HG02973 (cell line): ENCODE results near the gene LEMD1.
"Not testable (repeated sequence)": the region's sequence is repeated elsewhere in the genome, so short reads cannot be mapped to it uniquely, and the experiment has no call there.

Source experiments
- ATAC-seq: cut with Tn5 transposase; IDR thresholded peaks from one replicate; pipeline ENCODE4 v1.9.1; 2021; ENCODE audit warnings: moderate library complexity; ENCODE audit not compliant: unreplicated experiment

LEMD1 gene

DNA sequence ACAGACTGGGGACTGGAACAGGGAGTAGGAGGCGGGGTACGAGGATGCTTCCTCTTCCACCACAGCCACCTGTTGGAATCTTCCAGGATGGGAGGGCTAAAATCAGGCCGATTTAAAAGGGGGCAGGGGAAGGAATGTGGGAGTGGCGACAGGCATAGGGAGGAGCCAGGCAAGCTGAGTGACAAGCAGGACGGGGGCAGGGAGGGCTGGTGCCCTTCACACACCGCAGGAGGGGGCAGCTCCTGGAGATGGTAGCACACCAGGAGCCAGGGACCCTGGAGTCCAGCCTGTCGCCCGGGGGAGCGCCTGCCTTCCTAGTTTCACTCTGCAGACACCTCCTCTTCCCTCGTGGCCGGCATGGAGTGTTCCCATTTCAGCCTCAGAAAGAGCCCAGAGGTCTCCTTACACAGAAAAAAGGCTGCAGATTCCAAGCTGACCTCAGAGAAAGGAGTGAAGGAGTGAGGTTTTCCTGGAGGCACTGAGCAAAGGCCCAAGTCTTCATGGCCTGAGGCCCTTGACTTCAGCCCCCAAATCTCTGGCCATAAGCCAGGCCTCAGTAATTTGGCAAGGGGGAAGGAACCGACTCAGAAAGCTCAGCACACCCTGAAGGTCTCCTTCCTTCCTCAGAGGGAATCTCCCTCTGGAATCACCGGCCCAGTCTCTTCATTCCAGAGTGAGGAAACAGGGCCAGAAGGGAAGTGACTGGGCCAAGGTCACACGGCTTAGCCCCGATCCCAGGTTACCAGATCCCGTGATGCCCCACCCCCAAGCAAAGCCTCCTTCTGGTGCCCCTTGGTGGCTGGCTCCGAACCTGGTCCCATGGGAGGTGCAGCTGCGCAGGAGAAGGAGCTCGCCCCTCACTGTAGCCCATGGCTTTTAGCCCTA is 25.8 kb upstream of the LEMD1 start:
- ATAC-seq = no peak

DNA sequence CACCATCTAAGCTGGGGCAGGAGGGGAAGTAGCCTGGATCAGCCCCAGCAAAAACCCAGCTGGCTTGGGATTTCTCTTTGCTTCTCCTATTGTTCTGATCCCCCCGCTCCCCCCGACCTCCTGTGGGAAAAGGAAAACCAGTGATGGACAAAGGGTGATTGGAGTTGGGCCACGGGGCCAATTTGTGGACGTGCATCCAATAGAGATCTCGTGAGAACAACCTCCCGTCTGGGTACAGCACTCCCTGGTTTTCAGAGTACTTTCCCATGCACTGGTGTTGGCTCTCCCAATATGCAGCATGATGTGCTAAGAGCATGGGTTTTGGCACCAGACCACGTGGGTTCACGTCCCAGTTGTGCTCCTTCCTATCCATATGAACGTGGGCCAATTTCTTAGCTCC is 25.0 kb upstream of the LEMD1 start:
- no peak for ATAC-seq

DNA sequence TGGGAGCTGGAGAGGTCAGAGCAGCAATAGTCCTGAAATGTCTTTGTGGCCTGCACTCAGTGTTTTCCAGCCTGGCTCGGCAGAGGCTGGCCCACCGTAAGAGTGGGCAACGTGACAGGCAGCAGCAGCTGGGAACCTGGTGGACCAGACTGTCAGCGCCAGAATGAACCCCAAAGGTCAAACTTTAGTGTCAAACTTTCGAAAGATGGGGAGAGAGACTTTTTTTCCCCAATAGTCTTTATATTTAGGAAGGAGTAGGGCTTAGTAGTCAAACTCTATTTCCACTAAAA is 23.7 kb upstream of the LEMD1 start:
- no peak for ATAC-seq

DNA sequence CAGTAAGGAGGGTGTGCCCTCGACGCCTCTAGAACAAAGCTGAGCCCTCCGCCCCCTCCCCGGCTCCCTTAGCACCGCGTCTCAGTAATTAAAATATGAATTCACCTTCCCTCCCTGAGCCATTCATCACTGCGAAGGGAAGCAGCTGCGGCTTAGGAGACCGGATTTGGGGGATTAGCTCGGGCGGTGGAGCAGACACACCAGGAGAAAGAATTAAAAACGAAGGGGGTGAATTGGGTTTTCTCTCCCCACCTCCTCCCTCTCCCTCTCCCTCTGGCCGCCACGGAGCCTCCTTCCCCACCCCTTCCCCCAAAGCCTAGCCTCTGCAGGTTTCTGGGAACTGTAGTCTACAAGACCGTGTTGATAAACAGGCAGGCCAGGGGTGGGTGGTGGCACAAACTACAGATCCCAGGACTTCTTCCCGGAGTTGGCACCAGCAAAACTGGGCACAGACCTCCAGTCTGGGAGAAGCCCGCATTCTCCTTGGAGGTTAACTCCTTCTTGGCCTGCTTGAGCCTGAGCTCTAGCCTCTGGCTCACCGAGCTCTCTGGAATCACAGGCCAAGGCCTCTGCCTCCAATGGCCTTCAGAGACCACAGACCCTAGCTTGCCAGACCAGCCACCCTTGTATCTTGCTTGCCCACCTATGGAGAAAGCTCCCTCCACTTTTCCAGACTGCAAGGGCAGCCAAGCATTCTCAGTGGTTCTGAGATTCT is 23.2 kb upstream of the LEMD1 start:
- no peak for ATAC-seq

DNA sequence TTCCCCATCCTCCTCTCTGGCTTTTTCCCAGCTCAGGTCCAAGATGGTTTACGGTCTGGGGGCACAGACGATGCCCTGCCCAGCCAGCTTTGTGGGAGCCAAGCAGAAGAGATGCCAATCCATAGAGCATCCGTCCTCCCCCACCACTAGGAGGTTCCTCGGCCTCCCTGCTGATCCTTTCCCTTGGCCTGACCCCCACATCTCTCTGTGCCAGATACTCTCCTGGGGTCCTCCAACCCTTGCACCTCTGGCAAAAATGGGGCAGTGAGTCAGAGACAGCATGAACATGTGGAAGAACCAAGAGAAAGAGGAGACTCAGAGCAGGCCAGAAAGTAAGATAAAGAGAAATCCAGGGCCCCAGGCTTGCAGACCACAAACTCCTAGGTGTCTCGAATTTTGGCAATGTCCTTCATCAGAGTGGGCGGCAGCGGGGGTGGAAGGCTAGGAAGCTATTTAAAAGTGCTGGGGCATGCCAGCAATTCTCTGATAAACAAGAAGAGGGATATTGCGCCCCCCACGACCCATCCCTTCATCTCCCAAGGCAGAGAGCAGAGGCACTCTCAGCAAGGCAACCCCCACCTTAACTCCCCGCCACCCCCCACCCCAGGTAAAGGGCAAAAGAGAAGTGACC is 22.6 kb upstream of the LEMD1 start:
- ATAC-seq = no peak

DNA sequence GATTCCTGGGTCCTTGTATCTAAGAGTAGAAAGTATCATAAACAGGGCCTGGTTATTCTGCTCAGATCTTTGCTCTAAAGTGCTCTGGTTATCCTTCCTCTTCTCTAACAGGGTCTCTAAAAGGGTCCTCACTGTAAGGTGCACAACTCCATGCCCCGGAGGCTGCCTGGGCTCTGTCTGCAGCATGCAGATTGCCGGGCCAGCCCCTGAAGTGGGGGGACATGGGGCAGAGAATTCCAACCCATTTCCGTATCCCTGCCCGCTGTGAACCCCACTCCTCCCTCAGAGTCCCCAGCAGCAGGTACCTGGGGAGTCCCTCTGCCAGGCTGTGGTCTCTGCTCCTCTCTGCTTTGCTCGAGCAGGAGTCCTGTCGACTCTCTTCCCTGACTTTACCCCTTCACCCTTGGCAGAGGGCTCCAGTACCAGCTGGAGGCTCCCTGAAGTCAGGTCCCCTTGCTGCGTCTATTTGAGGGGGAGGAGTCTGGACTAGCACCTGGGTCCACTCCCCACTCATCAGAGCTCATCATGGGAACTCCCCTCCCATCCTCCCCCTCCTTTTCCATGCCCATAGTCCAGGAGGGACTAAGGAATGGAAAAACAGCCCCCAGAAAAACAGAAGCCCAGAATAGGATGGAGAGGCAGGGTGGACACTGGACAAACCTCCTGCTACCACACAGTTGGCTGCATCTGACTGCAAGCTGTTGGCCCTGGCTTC is 21.9 kb upstream of the LEMD1 start:
- ATAC-seq = no peak

DNA sequence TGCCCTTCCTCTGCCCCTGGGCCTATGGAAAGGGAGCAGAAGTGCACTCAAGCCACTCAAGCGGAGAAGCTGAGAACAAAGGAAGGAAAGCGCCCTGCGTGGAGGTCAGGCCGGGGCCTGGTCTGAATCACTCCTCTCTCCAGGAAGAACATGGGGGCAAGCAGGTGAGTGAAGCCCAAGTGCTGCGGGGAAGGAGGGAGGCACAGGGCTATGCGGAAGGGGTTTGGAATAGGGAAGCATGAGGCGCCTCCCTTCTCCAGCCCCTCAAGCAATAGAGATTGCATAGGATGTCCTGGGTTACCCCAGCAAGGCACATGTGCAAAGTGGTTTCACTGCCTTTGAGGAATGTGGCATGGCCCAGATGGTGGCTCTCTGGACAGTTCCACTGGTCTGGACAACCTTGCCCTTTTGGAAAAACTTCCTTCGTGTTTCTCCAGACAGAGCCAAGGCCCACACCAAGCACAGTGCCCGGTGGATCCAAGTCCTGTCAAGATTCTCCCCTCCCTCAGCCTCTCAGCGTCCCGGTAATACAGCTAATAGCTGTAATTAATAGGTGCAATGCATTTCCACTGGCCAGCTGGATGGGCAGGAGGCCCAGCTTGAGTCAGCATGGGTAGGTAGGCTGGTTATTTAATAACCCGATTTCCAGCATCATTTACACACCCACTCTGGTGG is 20.3 kb upstream of the LEMD1 start:
- no peak for ATAC-seq

DNA sequence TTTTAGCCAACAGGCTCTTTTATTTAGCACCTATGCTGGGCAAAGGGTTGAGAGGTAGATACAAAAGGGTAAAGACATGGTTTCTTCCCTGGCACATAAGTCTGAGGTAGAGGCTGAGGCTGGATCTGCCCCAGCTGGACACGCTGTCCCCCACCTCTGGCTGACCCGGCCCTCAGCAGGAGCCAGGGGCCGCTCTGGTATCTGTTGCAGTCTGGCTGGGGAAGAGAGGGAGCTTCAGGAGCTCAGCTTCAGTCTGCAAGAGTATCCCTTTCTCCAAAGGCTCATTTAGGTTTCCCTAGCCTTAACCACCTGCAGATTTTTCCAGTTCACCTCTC is 19.8 kb upstream of the LEMD1 start:
- ATAC-seq = no peak

DNA sequence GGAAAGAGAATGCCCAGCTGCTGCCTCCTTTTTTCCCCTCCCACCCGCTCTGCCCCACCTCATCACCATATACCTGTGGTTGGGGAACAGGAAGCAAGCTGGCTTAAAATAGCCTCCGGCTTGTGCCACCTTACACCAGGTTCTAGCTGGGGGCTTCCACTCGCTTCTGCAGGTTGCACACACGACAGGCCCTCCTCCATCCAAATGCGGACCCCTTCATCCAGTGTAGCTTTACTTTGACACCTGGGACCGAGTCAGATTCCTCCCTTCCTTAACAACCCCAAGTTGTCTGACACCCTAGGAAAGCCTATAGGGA is 19.4 kb upstream of the LEMD1 start:
- no peak for ATAC-seq

DNA sequence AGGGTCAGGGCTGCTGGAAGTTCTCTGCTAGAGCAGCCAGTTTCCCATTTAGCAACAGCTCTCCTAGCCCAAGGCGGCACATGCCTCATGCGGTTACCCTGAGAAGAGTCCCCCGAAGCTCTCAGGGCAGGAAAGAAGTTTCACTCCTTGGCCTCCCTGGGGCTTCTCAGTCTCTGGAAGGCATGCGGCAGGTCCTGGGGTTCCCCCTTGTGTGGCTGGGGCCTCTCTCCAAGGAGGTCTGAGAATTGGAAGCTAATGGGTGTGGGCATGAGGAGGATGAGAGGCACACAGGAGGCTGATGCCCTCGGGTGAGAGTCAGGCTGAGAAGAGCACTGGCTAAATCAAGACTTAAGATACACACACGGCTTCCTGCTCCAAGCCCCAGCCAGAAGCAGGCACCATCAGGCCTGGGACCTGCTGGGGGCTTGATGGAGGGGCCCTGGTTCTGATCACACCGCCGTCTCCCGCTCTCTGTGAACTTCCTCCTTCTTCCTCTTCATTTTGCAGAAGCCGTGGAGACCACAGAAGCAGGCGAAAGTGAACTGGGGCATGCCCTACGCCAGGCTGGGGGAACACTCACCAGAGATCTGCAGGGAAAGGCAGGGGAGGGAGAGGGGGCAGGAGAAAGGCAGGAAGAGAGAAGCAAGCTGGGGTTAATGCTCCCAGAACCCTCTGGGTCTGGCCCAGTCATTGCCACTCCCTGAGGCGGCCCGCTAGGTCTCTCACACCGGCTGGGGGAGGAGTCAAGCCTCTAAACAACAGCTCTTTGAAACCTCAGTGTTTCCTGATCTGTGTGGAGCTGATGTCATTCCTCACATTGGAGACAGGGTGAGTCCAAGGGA is 18.8 kb upstream of the LEMD1 start:
- peak; percentile 77 for ATAC-seq

DNA sequence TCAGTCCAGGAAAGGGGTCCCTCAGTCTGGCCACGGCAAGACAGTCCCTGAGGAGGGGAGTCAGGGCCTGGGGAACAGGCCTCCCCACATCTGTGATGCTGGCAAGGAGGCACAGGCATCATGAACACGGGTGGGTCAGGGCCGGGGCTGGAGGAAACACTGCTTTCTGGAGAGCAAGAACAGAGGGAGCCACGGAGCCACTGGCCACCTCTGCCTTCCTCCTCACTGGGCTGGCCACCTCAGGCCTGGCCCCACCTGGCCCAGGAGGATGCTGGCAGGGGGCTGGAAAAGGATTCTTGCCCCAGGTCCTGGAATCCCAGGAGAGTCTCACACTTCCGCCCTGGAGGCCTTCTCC is 18.2 kb upstream of the LEMD1 start:
- ATAC-seq = no peak

DNA sequence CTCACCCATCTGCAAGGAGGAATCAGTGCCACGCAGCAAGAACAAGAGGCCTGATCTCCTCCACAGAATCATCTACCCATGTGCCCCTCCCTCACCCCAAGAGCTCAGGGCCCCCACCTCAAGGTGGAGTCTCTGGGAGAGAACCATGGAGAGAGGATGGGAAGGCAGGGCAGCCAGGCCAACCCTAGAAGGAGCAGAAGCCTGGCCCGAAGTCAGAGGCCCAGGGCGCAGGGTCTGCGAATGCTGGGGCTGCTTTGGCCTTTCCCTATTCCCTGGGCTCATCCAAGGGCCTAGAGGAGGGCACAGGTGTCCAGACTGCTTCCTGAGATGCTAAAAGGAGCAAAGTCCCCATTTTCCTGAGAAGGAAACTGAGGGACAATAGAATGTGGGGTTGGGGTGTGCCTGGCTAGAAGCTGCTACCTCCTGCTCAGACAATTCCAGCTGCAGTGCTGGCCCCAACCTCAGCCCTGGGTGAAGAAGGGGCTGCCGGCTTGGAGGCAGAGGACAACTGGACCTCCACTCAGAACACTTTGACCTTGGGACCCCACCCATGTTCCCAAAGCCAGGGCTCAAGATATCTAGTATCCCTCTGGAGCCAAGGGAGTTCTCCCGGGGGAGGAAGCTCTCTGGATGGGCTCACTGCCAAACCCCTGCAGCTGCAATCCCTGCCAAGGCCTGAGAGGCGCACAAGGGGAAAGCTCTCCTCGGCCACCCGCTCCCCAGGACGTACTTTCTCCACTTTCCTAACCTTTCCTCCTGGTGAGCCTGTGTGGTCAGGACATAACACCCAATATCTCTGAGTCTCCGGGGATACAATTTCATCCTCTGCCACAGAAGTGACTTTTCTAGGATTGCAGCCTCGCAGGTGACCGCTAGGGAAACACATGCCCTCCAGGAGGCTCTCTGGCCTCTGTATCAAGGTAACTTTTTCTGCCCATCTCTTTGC is 16.6 kb upstream of the LEMD1 start:
- ATAC-seq = no peak

DNA sequence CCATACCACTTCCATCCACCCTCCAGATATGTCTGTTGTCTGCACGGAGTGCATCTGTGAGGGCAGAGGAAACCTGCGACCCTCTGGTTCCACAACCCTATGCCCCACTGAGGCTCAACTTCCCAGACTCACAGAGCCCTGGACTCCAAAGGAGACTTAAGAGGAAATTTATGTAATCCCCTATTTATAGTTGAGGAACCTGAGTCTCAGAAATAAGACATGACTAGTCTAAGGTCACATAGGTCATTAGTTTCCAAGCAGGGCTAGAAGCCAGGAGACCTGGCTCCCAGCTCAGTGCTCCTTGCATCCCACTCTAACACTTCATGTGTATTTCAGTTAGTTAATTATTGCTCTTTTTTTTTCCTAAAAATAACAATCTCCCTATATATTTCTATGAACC is 15.7 kb upstream of the LEMD1 start:
- ATAC-seq = no peak

DNA sequence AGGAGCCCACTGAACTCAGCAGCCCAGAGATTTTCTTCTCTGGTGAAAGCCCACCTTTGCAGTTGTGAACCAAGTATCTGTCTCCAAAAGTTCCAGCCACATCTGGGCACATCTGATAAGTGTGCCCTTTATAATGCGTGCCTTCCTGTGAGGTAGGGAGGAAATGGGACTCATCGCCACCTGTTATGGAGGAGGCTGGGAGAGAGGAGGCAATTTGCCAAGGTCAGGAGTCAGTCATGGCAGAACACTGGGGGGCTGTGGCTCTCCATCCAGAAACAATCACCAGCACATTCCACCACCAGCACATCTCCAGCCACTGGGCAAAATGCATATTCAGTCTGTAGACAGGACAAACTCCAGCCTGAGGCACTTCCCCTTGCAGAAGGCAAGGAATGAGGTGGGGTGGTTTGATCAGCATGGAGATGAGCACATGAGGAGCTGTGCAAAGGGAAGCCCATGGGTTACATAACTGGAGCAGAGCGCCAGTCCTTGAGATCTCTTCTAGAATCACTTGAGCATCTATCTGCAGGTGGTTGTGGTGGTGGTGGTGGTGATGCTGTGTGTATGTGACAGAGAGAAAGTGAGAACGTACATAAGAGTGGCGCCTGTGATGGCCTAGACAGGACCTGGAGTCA is 15.0 kb upstream of the LEMD1 start:
- no peak for ATAC-seq

DNA sequence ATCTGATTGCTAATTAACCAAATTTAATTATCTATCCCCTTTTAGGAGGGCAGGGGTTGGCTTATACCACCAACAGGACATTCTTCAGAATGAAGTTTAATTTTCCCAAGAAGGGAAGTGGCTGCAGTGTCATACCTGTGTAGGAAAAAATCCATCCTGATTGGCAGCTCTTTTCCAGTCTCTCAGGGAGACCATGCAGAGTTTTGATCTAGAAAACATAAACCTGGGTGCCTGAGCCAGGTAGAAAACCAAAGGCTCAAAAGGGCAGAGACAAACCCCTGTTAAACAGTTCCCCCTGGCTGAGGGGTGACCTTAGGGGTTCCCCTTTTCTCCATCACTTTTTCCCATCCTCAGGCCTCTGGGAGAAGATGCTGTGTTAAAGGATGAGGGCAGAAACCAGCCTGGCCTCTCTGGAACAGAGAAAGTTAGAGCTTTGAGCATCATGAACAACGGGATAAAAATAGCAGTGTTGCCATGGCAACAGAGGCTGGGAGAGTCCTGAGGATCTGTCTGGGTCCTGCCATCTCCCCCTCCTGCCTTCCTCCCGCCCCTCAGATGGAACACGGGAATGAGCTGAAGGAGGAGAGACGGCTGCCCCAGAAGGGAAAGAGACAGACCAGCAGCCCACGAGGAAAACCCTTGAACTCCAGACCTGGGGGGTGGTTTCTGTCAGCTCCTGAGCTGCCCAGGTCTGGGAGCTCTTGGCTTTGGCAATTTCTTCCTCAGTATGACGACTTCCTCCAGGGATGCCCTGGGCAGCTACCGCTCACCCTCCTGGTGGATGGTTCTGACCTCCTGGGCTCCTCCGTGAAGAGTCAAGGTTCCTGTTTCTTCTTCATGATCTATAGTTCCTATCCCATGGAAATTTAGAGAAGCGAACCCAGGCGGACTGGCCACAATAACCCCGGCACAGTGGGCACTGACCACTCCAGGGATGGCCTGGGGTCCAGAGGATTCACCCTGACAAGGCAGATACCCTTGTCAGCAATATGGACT is 14.0 kb upstream of the LEMD1 start:
- ATAC-seq = no peak

DNA sequence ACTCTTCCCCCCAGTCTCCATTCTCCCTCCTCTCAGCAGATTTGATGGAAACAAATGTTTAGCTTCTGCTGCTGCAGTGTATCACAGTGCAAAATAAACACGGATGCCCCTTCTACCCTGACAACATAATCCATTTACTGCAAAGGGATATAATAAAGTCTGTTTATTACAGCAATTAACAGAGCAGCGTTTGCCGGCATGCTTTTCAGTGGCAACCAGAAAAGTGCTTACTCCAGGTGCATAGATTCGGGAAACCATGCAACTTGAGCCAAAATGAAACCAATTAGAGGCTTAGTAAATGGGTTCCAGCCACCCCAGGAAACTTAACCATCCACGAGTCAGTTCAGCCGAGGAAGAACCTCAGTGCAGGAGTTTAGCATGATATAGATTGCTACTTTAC is 12.9 kb upstream of the LEMD1 start:
- no peak for ATAC-seq

DNA sequence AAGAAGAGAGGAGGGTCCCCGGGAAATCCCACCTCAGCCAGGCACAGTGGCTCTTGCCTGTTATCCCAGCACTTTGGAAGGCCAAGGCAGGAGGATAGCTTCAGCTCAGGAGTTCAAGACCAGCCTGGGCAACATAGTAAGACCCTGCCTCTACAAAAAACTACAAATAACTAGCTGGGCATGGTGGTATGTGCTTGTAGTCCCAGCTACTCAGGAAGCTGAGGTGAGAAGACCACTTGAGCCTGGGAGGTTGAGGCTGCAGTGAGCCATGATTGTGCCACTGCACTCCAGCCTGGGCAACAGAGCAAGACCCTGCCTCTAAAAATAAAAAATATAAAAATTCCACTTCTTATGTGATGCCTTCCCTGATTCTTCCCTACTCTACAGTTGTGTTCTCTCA is 10.8 kb upstream of the LEMD1 start:
- not testable (repeated sequence) for ATAC-seq

DNA sequence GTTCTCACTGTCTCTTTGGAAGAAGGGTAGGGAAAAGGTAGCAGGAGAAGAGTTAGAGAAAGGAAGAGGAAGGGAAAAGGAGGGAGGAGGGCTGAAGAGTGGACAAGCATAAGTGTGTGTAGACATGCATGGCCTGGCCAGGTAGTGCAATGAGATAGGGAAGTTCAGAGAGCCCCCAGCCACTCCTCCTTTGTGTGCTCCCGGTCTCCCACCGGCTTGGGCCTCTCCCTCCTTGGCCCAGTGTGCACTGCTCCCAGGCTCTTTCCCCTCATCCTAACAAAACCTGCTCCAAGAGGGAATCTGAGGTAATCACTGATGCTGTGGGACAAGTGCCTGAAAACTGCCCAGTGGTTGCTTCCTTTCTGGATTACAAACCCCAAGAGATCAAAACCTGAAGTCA is 10.3 kb upstream of the LEMD1 start:
- no peak for ATAC-seq
